Endodermal cell (in vitro differentiated cells): Measurements from ENCODE around the gene SETX. TPM values are rescaled to one million over a fixed set of nuclear protein-coding genes. Genes with fewer than 3 reads are reported as not detected.

Source experiments
- DNase-seq: peaks from one replicate; pipeline ENCODE4 v3.0.0-alpha.2; 2017
- H3K27ac ChIP-seq: 2 replicates; pipeline ENCODE4 v1.5.1; 2013; ENCODE audit warnings: mild to moderate bottlenecking, low read depth, low read length, moderate library complexity
- H3K27me3 ChIP-seq: 2 replicates; pipeline ENCODE4 v1.6.1; 2013; ENCODE audit warnings: mild to moderate bottlenecking, low read length, moderate library complexity; ENCODE audit not compliant: insufficient read depth, control insufficient read depth, poor library complexity, severe bottlenecking
- H3K36me3 ChIP-seq: 2 replicates; pipeline ENCODE4 v1.7.0; 2013; ENCODE audit warnings: mild to moderate bottlenecking, low read length, moderate library complexity; ENCODE audit not compliant: control insufficient read depth, insufficient read depth
- H3K4me1 ChIP-seq: one replicate; pipeline ENCODE4 v1.7.0; 2013; ENCODE audit warnings: low read length; ENCODE audit not compliant: control insufficient read depth, insufficient read depth
- H3K4me3 ChIP-seq: 2 replicates; pipeline ENCODE4 v1.5.1; 2013; ENCODE audit warnings: mild to moderate bottlenecking, low read length, moderate library complexity
- H3K9ac ChIP-seq: 2 replicates; pipeline ENCODE4 v1.6.1; 2013; ENCODE audit warnings: mild to moderate bottlenecking, low read length, moderate library complexity; ENCODE audit not compliant: poor library complexity, severe bottlenecking; ENCODE audit errors: extremely low read depth
- H3K9me3 ChIP-seq: 2 replicates; pipeline ENCODE4 v1.6.1; 2013; ENCODE audit warnings: mild to moderate bottlenecking, low read length, moderate library complexity; ENCODE audit not compliant: control insufficient read depth
- H3K27ac Mint-ChIP-seq: 2 replicates; pipeline ENCODE4 v1.8.0; 2020; ENCODE audit warnings: mixed read lengths
- H3K27me3 Mint-ChIP-seq: 2 replicates; pipeline ENCODE4 v1.8.0; 2021; ENCODE audit warnings: mild to moderate bottlenecking, mixed read lengths; ENCODE audit not compliant: insufficient read depth
- H3K36me3 Mint-ChIP-seq: 2 replicates; pipeline ENCODE4 v1.8.0; 2020; ENCODE audit warnings: low read depth, mixed read lengths
- H3K4me1 Mint-ChIP-seq: 2 replicates; pipeline ENCODE4 v1.8.0; 2020; ENCODE audit warnings: mixed read lengths
- H3K4me3 Mint-ChIP-seq: 2 replicates; pipeline ENCODE4 v1.8.0; 2020; ENCODE audit warnings: mild to moderate bottlenecking, moderate library complexity, mixed read lengths
- H3K9me3 Mint-ChIP-seq: 2 replicates; pipeline ENCODE4 v1.8.0; 2020; ENCODE audit warnings: mild to moderate bottlenecking, mixed read lengths
- WGBS, 2 experiments: methylation state at CpG; one replicate each; pipeline versions ENCODE4 v1.1.5 to v1.1.7; 2013; ENCODE audit warnings: missing lambda C conversion rate in 2 of 2, mixed read lengths in 1 of 2; ENCODE audit not compliant: insufficient coverage in 1 of 2, insufficient read length in 1 of 2; 5-methylcytosine and 5-hydroxymethylcytosine counted together
- total RNA-seq, 2 donors: library from RNA; stranded (reverse); fragmentation: NEBNext Ultra II Directional in 1 of 2; extraction: Animal tissue kit (Norgen Biotek cat#: 25700) in 1 of 2; gene quantifications; 2 replicates in 1 of 2; 3 replicates in 1 of 2; pipeline ENCODE4 v1.2.1, GENCODE V29; 2021
- TF ChIP-seq, protein P1 (sequence below): fragments of 200-600 bp; sonication (generic); conservative IDR thresholded peaks from 2 replicates; pipeline ENCODE4 v1.5.0; 2021; ENCODE audit warnings: antibody characterized with exemption, mild to moderate bottlenecking

The SETX gene
- total RNA-seq, 2 donors from 2014 or later, result 40.0 to 53.3 TPM

DNA sequence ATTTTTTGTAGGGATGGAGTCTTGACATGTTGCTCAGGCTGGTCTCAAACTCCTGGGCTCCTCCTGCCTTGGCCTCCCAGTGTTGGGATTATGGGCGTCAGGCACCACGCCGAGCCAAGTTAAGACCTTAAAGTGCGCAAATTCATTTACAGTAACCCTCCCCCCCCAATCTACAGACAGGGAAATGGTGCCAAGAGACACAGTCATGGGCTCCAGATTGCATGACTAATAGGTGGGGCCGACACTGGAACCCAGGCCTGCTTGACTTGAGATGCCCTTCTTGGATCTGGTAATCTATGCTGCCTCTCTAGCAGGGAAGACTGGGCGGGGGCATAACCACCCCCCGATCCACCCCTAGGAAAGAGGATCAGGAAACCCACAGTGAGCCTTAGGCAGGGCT lies 32.3 kb upstream of the SETX start:
- Histone ChIP-seq H3K4me1 (no peaks in the 10 kb centered on the region), H3K4me3 (no peak overlapping the region), H3K27me3 (no peaks in the 10 kb centered on the region), H3K27ac (no peak overlapping the region), H3K9me3 (no peaks in the 10 kb centered on the region), H3K9ac (no peak overlapping the region), H3K36me3 (peaks cover 92% of the 10 kb centered on the region)
- no peaks in the 10 kb centered on the region for H3K4me1 Mint-ChIP-seq
- no peak for DNase-seq
- no peak overlapping the region for H3K4me3 Mint-ChIP-seq
- 96 to 97% methylated on average over 7 of the region's 7 CpGs for WGBS, 2 experiments
- TF ChIP-seq, protein P1, sequence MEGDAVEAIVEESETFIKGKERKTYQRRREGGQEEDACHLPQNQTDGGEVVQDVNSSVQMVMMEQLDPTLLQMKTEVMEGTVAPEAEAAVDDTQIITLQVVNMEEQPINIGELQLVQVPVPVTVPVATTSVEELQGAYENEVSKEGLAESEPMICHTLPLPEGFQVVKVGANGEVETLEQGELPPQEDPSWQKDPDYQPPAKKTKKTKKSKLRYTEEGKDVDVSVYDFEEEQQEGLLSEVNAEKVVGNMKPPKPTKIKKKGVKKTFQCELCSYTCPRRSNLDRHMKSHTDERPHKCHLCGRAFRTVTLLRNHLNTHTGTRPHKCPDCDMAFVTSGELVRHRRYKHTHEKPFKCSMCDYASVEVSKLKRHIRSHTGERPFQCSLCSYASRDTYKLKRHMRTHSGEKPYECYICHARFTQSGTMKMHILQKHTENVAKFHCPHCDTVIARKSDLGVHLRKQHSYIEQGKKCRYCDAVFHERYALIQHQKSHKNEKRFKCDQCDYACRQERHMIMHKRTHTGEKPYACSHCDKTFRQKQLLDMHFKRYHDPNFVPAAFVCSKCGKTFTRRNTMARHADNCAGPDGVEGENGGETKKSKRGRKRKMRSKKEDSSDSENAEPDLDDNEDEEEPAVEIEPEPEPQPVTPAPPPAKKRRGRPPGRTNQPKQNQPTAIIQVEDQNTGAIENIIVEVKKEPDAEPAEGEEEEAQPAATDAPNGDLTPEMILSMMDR, result no peak
- peaks cover 87% of the 10 kb centered on the region for H3K36me3 Mint-ChIP-seq
- H3K27me3 Mint-ChIP-seq, result no peaks in the 10 kb centered on the region
- no peaks in the 10 kb centered on the region for H3K9me3 Mint-ChIP-seq
- no peak overlapping the region for H3K27ac Mint-ChIP-seq

DNA sequence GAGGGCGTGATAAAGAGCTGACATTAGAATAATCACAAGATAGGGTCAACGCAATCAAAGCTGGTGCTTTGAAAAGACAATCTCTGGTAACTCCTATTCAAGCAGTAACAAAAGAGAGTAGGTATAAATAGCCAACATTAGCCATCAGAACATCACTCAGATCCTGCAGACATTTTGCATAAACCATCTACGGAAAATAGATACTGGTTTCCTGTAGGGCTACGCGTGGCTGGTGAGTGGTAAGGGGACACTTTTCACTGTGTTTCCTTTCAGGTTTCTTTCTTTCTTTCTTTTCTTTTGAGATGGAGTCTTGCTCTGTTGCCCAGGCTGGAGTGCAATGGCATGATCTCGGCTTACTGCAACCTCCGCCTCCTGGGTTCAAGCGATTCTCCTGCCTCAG lies 29.6 kb upstream of the SETX start:
- H3K9me3 ChIP-seq, result no peaks in the 10 kb centered on the region
- H3K4me1 ChIP-seq, result no peaks in the 10 kb centered on the region
- no peak overlapping the region for H3K4me3 Mint-ChIP-seq
- no peaks in the 10 kb centered on the region for H3K4me1 Mint-ChIP-seq
- H3K36me3 Mint-ChIP-seq, result peaks cover 75% of the 10 kb centered on the region
- H3K36me3 ChIP-seq, result peaks cover 90% of the 10 kb centered on the region
- no peaks in the 10 kb centered on the region for H3K9me3 Mint-ChIP-seq
- H3K9ac ChIP-seq, result no peak overlapping the region
- H3K27ac ChIP-seq, result no peak overlapping the region
- no peak overlapping the region for H3K4me3 ChIP-seq
- no peak for DNase-seq
- 93 to 97% methylated on average over 4 to 7 of the region's 8 CpGs for WGBS, 2 experiments
- no peaks in the 10 kb centered on the region for H3K27me3 ChIP-seq
- H3K27me3 Mint-ChIP-seq, result no peaks in the 10 kb centered on the region
- TF ChIP-seq, protein P1, result no peak
- no peak overlapping the region for H3K27ac Mint-ChIP-seq

DNA sequence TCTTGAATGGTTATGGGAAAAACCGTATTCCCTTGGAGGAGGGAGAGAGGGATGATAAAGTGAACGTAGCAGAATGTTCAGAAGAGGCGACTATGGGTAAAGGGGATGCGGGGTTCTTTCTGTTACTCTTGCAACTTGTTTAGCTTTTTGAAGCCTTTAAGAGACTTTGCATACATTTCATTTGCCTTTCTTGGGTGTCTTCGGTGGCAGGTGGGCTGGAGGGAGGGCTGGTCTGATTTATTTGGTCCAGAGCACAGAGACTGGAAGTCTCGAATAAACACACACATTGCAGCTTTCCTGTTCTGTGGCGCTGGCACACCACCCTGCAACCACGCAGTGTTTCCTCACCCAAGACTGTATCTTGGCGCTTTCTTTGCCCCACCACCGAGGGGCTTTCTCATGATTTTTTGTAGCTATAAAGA lies 28.7 kb upstream of the SETX start:
- H3K4me1 Mint-ChIP-seq, result no peaks in the 10 kb centered on the region
- 95 to 100% methylated on average over 4 to 10 of the region's 10 CpGs for WGBS, 2 experiments
- peaks cover 2% of the 10 kb centered on the region for H3K9me3 ChIP-seq

More for the DNA sequence above, 28.7 kb upstream of the SETX start:
- Histone ChIP-seq H3K27me3 (no peaks in the 10 kb centered on the region), H3K9ac (no peak overlapping the region), H3K36me3 (peaks cover 90% of the 10 kb centered on the region), H3K27ac (no peak overlapping the region), H3K4me1 (no peaks in the 10 kb centered on the region), H3K4me3 (no peak overlapping the region)
- no peak overlapping the region for H3K4me3 Mint-ChIP-seq
- no peaks in the 10 kb centered on the region for H3K27me3 Mint-ChIP-seq
- no peak overlapping the region for H3K27ac Mint-ChIP-seq
- TF ChIP-seq, protein P1, result no peak
- DNase-seq, result no peak
- H3K9me3 Mint-ChIP-seq, result no peaks in the 10 kb centered on the region
- peaks cover 67% of the 10 kb centered on the region for H3K36me3 Mint-ChIP-seq
